Fibroblast of skin of left biceps (primary cell): ENCODE measurements around the gene RFTN1.

Experiments
- DNase-seq, 2 experiments: peaks; one replicate each; pipeline ENCODE4 v3.0.0-alpha.2; 2013; ENCODE audit warnings: low read depth in 2 of 2

Gene RFTN1

DNA sequence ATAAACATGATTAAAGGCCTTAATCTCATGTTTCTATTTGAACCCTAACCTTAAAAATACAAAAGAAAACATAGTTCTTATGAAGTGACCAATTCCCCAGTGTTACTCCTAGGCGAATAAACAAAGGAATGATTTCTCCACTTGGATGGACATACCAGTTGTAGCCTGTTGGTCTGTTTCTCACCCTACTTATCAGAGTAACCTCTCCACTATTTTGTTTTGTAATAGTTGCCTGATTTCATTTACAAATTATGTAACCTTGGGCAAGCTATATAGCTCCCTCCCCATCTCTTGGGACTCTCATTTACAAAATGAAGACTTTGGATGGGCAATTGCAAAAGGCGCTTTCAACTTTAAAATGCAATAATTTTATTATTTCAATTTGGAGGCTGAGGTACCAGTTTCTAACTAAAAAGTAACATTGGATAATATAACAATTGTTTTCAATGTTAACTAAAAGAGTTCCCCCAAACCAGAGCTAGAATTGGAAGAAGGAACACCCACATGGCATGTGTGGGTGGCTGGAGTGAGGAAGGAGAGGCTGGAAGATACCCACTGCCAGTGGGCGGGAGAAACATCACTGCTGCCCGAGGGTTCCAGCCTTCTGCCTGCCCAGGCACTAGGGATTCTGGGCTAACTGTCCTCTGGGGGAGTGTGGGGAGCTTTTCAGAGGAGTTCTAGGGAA, 74.2 kb downstream of the RFTN1 start:
- DNase-seq, result no peak

- DNase-seq, result no peak
Measured at GRCh38 chr3:16437640-16438039, 75.9 kb downstream of the RFTN1 start.

- DNase-seq, result no peak
Measured at GRCh38 chr3:16433701-16434151, 79.8 kb downstream of the RFTN1 start.

DNA sequence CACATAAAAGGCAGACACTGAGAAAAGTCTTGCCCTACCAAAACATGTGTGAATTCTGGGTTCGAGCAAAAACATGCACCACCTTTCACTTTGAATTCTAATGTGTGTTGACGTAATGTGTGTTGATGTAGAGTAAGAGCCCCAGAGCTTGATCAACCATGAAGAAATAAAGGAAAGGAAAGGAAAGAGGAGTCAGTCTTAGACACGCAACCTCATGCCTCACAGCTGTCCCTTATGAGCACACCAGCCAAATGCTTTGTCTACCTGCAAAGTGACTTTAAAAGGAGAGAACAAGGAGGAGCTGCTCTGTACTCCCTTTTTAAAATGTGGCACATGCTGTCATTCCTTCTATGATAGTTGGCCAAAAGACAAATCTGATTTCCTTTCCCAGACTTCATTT, 80.8 kb downstream of the RFTN1 start:
- no peak for DNase-seq

GRCh38 chr3:16430717-16431630, 82.5 kb downstream of the RFTN1 start:
- DNase-seq, result no peak

DNA sequence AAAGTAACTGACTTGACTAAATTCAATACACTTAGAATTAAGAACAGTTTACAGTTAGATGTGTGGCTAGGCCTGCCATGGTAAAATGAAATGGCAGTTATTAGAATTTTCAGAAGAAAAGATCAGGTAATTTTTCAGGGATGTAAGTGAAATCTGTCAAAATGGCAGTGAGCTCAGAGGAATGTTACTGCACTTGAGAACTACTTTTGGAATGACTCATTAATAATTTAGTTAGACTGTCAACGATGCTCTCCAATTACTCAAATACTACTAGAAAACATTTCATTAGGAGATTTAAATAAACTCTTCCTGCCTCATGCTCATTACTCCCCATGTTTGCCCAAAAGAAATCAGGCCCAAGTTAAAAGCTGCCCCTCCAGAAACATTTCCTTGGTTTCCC, 84.4 kb downstream of the RFTN1 start:
- no peak for DNase-seq

DNA sequence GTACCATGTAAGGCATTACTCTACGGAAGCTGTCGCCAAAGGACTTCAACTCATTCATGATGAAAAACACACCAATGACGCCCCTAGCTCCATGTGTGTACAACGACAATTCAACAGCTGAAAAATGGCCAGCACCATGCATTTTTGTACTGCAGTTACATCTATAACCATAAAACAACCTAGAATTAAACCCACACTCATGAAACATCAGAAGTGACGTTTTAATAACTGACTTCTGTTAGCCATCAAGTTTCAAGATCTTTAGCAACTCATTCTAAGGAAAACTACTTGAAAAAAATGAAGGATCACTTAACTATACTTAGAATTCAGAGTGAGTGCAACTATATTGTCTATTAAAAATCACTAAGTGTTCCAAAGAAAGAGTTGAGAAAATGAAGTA, 84.9 kb downstream of the RFTN1 start:
- no peak for DNase-seq

- peak; percentile 48 to 50 for DNase-seq
Measured at GRCh38 chr3:16427103-16427965, 86.2 kb downstream of the RFTN1 start.

DNA sequence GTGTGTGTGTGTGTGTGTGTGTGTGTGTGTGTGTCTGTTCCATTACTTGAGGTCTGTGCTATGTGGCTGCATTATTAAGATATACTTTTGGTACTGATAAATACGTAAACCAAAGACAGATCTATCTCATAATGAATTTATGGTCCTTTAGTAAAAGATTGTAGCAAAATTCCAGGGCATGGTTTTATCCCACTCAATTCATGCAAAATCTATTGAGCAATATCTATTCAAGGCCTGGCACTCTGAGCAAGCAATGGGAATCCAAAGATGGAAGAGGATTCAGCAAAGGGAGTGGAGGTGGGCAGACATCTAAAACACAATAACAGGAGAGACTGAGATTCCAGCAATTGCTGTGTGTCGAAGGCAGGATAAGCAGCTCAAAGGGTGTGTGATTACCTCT, 86.8 kb downstream of the RFTN1 start:
- no peak for DNase-seq

DNA sequence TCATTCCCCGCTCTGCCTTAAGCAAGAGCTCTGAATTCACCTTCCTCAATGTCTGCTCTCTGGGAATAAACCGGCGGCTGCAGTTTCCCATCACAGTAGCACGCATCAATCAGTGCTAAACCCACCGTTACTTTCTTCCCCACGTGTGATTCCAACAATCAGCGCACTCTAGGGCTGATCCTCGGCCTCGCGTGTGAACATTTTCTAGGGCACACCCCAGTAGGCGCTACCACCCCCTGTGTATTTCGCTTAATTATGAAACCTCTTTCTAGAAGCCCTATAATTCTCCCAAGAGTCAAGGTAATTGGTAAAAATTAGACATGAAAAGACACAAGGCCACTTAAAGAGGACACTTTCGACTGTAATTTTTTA, 87.5 kb downstream of the RFTN1 start:
- no peak for DNase-seq

DNA sequence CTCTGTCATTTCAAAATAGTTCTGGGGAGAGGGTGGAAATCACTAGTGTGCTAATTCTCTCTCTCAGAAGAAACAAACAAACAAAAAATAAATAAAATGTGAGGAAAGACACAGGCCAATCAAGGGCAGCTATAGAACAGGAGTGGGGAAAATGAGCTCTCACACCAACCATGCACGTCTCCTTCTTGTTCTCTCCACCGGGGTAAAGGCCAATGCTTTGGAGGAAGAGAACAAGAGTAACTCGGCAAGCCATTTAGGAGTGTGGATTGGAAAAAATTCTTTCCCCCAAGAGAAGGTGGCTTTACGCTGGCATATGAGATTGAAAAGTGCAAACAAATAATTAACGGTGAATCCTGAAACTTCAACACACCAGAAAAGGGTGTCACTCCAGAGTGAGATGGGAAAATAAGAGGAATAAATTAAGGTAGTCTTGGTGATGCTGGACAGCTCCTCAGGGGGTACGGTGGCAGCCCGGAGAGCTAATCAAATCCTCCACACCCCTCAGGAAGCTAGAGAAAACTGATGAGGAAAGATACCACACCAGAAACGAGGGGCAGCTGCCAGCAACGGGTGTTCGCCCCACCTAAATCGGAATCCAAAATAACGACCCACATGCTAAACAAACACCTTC, 88.0 kb downstream of the RFTN1 start:
- DNase-seq, result no peak

- DNase-seq, result no peak
Measured at GRCh38 chr3:16423947-16424673, 89.4 kb downstream of the RFTN1 start.

- no peak for DNase-seq
Measured at GRCh38 chr3:16423298-16423697, 90.2 kb downstream of the RFTN1 start.

GRCh38 chr3:16419640-16420241, 93.8 kb downstream of the RFTN1 start:
- peak in 1 of 2 experiments; percentile 9 for DNase-seq

GRCh38 chr3:16417945-16418739, 95.4 kb downstream of the RFTN1 start:
- DNase-seq, result no peak

DNA sequence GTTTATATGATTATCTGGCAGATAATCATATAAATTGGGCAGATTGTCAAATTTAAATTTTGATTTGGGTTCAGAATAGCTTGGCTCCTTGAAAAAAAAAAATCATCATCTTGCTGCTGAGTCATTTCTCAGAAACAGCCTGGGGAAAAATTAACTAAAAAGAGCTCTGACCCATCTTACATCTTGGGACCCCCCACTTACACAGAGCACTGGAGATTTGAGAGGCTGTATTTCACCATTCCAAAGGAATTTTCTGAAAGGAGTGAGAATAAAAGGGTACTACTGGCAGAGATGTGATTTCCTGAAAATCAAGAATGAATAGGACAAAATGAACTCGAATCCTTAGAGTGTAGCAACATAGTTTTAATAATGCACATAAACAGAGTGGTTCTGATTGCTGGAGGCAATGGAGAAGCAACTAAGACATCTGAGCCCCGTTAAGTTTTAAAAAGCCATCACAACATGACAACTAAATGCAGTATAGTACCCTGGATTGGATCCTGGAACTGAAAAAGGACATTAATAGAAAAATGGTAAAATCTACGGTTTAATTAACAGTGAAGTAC, 97.5 kb downstream of the RFTN1 start:
- DNase-seq, result no peak

DNA sequence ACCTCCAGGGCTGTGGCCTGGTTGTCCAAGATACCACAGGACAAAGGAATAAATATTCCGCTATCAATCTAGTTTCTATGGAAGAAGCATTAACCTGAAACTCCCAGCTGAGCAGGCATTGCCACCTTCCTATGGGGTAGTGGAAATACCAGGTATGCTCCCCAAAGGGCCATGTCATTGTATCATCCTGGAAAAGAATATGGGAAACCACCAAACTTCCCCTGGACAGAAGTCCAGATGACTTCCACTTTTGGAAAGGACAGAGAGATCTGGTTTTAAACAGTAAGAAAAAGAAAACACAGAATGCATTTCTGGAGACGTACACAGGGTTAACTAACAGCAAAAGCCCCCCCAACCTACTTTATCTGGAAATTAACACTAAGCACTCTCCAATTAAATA, 100.2 kb downstream of the RFTN1 start:
- no peak for DNase-seq

DNA sequence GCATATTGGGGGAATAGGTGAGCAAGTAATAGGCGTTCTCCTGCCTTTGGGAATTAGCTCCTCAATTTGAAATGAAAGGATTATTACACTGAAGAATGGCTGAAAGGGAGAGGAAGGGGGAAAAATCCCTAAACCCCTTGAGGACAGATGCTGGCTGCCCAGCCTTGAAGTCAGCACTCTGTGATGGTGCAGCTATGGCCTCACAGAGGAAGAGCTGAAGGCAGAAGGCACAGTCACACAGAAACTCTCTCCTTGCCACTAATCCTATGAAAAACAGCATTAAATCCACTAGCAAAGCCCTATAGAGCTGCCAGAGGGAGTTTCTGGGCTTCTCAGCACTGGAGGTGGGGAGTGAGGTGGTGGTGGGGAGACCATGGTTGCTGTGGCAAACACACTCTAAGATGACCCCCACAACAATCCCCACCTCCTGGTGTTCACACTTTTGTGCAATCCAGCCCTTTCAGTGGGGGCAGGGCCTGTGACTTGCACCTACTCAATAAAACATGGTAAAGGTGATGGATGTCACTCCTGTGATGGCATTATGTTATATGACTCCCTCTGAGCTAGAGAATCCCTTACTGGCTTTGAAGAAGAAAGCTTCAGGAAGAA, 101.2 kb downstream of the RFTN1 start:
- no peak for DNase-seq

GRCh38 chr3:16411441-16411840, 102.1 kb downstream of the RFTN1 start:
- no peak for DNase-seq
